Activated CD8-positive, alpha-beta T cell treated with anti-CD3 and anti-CD28 coated beads for 36 hours (primary cell): ENCODE results near the gene MEX3B. TPM values are rescaled to one million over a fixed set of nuclear protein-coding genes. Genes with fewer than 3 reads are reported as not detected.

ENCODE experiments used
- ATAC-seq: fragments of 200-7000 bp; cut with Tn5 transposase; one replicate; pipeline ENCODE4 v1.10.0; 2021; ENCODE audit warnings: mild to moderate bottlenecking, moderate library complexity
- CTCF ChIA-PET: fragments of 350-600 bp; sonication (Branson Sonifier 250); formaldehyde crosslinking; loops from one replicate; lab custom pipeline; 2021; ENCODE audit warnings: antibody characterized with exemption; lab: Charles Lee
- POLR2A ChIA-PET: fragments of 350-600 bp; sonication (Branson Sonifier 250); formaldehyde crosslinking; loops from one replicate; lab custom pipeline; 2021; ENCODE audit warnings: antibody characterized with exemption; lab: Charles Lee
- DNase-seq: peaks from one replicate; pipeline ENCODE4 v3.0.0-alpha.2; 2020
- H3K27ac Mint-ChIP-seq: one replicate; pipeline ENCODE4 v1.8.0; 2021; ENCODE audit warnings: mild to moderate bottlenecking, mixed read lengths
- H3K27me3 Mint-ChIP-seq: one replicate; pipeline ENCODE4 v1.8.0; 2021; ENCODE audit warnings: mixed read lengths
- H3K36me3 Mint-ChIP-seq: one replicate; pipeline ENCODE4 v1.8.0; 2021; ENCODE audit warnings: low read depth, mixed read lengths
- H3K4me1 Mint-ChIP-seq: one replicate; pipeline ENCODE4 v1.8.0; 2021; ENCODE audit warnings: low read depth, mixed read lengths
- H3K4me3 Mint-ChIP-seq: one replicate; pipeline ENCODE4 v1.8.0; 2021; ENCODE audit warnings: mild to moderate bottlenecking, moderate library complexity, mixed read lengths
- H3K9me3 Mint-ChIP-seq: one replicate; pipeline ENCODE4 v1.8.0; 2021; ENCODE audit warnings: mixed read lengths
- intact Hi-C: fragments of 100-400 bp; cut with micrococcal nuclease; formaldehyde crosslinking; loops from one replicate; pipeline ENCODE4 v1.10.0; 2022
- total RNA-seq, 2 experiments: library from RNA; stranded (reverse); gene quantifications; one replicate each; pipeline ENCODE4 v1.2.3, GENCODE V29; 2021
- TF ChIP-seq, protein P1 (sequence below): fragments of 200-600 bp; IDR thresholded peaks from one replicate; pipeline ENCODE4 v1.8.0; 2022; ENCODE audit warnings: antibody characterized with exemption, mild to moderate bottlenecking

Gene MEX3B
- total RNA-seq, 2 experiments from 2014 or later: 0.69 to 0.99 TPM

DNA sequence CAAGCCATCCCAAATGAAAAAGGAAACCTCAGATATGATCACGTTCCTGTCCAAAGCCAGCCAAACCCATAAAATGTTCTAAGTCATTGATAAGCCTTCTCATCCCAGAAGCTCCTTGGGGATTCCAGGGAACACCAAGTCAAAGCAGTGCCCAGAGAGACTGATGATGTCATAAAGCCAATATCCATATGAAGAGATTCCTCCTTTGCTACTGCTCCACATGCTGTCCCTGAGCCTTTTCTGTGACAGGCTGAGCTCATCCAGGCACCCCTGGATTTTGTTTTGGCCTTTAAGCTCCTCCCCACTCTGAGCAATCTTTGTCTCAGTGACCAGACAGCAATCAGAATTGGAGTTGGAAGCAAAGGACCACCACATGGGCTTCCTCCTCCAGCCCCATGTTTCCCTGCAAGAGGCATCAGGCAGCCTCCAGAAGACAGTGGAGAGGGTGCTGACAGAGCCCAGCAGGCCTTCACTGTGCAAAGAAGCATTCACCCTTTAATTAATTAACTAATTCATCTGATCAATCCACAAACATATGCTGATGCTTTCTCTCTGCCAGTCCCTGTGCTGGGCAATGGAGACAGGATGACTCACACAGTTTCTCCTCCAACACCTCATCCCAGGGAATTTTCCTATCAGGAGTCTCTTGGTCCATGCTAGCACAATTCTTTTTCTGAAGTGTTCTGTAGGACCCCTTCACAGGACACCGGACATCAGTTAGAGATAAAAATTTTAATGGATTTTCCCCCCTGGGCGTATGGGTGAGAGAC, 25.0 kb downstream of the MEX3B start:
- intact Hi-C loops: no loop called here
- no peak for DNase-seq
- Mint-ChIP-seq H3K4me3 (no peak overlapping the region), H3K36me3 (no peaks in the 10 kb centered on the region), H3K27ac (no peak overlapping the region), H3K27me3 (peaks cover 3% of the 10 kb centered on the region), H3K9me3 (no peaks in the 10 kb centered on the region), H3K4me1 (no peaks in the 10 kb centered on the region)
- CTCF ChIA-PET: no interaction called here
- TF ChIP-seq, protein P1, sequence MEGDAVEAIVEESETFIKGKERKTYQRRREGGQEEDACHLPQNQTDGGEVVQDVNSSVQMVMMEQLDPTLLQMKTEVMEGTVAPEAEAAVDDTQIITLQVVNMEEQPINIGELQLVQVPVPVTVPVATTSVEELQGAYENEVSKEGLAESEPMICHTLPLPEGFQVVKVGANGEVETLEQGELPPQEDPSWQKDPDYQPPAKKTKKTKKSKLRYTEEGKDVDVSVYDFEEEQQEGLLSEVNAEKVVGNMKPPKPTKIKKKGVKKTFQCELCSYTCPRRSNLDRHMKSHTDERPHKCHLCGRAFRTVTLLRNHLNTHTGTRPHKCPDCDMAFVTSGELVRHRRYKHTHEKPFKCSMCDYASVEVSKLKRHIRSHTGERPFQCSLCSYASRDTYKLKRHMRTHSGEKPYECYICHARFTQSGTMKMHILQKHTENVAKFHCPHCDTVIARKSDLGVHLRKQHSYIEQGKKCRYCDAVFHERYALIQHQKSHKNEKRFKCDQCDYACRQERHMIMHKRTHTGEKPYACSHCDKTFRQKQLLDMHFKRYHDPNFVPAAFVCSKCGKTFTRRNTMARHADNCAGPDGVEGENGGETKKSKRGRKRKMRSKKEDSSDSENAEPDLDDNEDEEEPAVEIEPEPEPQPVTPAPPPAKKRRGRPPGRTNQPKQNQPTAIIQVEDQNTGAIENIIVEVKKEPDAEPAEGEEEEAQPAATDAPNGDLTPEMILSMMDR: no peak
- POLR2A ChIA-PET: no interaction called here
- no peak for ATAC-seq

DNA sequence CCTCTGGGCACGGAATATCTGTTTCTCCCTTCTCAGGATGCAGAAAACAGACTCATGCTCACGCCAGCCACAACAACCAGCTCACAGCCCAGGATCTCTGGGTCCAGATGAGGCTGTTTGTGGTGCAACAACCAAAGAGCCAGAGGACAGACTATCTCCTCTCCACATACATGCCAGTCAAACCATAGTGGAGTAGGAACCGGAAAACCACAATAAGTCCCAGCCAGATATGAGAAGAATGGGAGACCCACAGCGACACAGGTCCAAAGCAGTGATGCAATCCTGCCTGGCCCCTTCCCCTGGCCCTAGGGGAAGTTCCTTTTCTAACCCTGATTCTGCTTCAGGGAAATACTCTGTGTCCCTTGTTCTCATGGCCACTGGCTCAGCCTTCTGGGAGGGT, 27.6 kb downstream of the MEX3B start:
- Mint-ChIP-seq H3K27me3 (peaks cover 2% of the 10 kb centered on the region), H3K27ac (no peak overlapping the region), H3K9me3 (no peaks in the 10 kb centered on the region), H3K36me3 (no peaks in the 10 kb centered on the region), H3K4me3 (no peak overlapping the region), H3K4me1 (no peaks in the 10 kb centered on the region)
- ChIA-PET CTCF (no interaction called here), POLR2A (no interaction called here)
- intact Hi-C loops: no loop called here
- DNase-seq: no peak
- TF ChIP-seq, protein P1: no peak
- no peak for ATAC-seq

DNA sequence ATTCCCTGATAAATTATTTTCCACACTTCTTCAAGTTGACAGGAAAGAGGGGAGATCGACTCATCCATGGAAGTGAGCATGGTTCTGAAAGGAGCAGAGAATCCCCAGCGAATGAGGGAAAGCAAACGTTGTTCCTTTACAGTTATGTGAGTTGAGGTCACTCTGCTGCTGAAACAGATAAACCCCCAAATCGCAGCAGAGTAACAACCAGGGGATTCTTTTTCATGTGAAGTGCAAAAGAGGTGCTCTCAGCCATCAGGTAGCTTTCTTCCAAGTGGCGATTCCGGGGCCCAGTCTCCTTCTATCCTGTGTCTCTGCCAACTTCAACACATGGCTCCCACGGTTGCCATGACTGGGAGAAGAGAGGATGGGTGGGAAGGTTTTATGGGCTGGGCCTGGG, 28.2 kb downstream of the MEX3B start:
- H3K27ac Mint-ChIP-seq: no peak overlapping the region
- TF ChIP-seq, protein P1: no peak
- ATAC-seq: no peak
- H3K36me3 Mint-ChIP-seq: no peaks in the 10 kb centered on the region
- ChIA-PET POLR2A (no interaction called here), CTCF (no interaction called here)
- no peak for DNase-seq
- no peaks in the 10 kb centered on the region for H3K9me3 Mint-ChIP-seq
- intact Hi-C loops: no loop called here
- H3K4me1 Mint-ChIP-seq: no peaks in the 10 kb centered on the region
- H3K4me3 Mint-ChIP-seq: no peak overlapping the region
- peaks cover 2% of the 10 kb centered on the region for H3K27me3 Mint-ChIP-seq

DNA sequence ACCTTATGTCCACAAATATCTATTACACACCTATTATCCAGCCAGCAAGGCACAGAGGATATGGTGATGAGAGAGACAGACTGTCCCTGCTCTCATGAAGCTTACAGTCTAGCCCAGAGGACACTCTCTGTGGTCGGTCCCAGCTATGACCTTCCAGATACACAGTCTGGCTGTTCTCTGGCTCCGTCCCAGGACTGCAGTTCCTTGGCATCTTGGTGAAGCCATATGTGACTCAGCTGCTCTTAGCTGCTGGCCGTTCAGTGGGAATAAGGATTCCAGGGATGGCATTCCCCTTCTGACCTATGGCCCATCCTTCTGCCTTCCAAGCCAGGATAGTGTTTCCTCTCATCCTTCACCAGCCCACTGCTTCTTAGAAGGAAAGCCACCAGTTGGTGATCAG, 30.8 kb downstream of the MEX3B start:
- DNase-seq (no peak), ATAC-seq (no peak)
- Mint-ChIP-seq H3K27me3 (peaks cover 1% of the 10 kb centered on the region), H3K27ac (no peak overlapping the region), H3K4me1 (no peaks in the 10 kb centered on the region), H3K4me3 (no peak overlapping the region), H3K9me3 (no peaks in the 10 kb centered on the region), H3K36me3 (no peaks in the 10 kb centered on the region)
- intact Hi-C loops: no loop called here
- TF ChIP-seq, protein P1: no peak
- CTCF ChIA-PET: no interaction called here
- POLR2A ChIA-PET: no interaction called here

DNA sequence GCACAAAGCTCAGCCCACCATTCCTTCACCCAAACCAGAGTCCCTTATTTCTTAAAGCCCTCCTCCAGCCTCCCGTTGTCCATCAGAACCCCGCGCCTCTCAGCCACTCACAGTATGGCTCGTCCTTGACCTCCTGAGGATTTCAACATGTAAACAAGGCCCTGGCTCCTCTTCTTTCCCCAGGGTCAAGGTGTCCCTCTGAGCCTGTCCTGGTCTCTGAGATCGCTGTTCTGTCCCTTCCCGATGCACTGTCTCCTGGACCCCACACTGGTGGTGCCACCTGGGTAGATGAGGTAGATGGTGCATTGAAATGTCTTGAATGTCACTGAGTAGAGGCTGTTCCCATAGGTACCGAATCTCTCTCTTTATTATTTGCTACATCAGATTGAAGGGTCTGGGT, 32.9 kb downstream of the MEX3B start:
- POLR2A ChIA-PET: no interaction called here
- TF ChIP-seq, protein P1: no peak
- Mint-ChIP-seq H3K27ac (no peak overlapping the region), H3K36me3 (no peaks in the 10 kb centered on the region), H3K27me3 (peaks cover 1% of the 10 kb centered on the region), H3K9me3 (no peaks in the 10 kb centered on the region), H3K4me1 (no peaks in the 10 kb centered on the region), H3K4me3 (no peak overlapping the region)
- DNase-seq: no peak
- no peak for ATAC-seq
- CTCF ChIA-PET: interaction anchor here (0.9 kb wide), 1 partner anchor 531 kb away, joined by 4 read pairs; no protein-coding TSS in a partner anchor
- intact Hi-C loops: no loop called here
